Type B pancreatic cell (in vitro differentiated cells): Measurements from ENCODE around the gene EPS8L3. TPM values are rescaled to one million over a fixed set of nuclear protein-coding genes. Genes with fewer than 3 reads are reported as not detected.
"Not testable (repeated sequence)": the region's sequence is repeated elsewhere in the genome, so short reads cannot be mapped to it uniquely, and the experiment has no call there.

Experiments
- DNase-seq: peaks from one replicate; pipeline ENCODE4 v3.0.0; 2021; ENCODE audit warnings: mixed read lengths; ENCODE audit not compliant: unreplicated experiment; ENCODE audit errors: extremely low spot score
- H3K27ac Mint-ChIP-seq: 2 replicates; pipeline ENCODE4 v1.8.0; 2021; ENCODE audit warnings: mild to moderate bottlenecking, mixed read lengths
- H3K27me3 Mint-ChIP-seq: 2 replicates; pipeline ENCODE4 v1.8.0; 2021; ENCODE audit warnings: mixed read lengths
- H3K36me3 Mint-ChIP-seq: 2 replicates; pipeline ENCODE4 v1.8.0; 2021; ENCODE audit warnings: mixed read lengths
- H3K4me1 Mint-ChIP-seq: one replicate; pipeline ENCODE4 v1.8.0; 2021; ENCODE audit warnings: mixed read lengths; ENCODE audit not compliant: unreplicated experiment
- H3K4me3 Mint-ChIP-seq: 2 replicates; pipeline ENCODE4 v1.8.0; 2021; ENCODE audit warnings: mild to moderate bottlenecking, mixed read lengths
- H3K9me3 Mint-ChIP-seq: 2 replicates; pipeline ENCODE4 v1.8.0; 2021; ENCODE audit warnings: mixed read lengths
- total RNA-seq: library from RNA; stranded (reverse); gene quantifications from 2 replicates; pipeline ENCODE4 v1.2.1, GENCODE V29; 2021; ENCODE audit warnings: low replicate concordance
- TF ChIP-seq, protein P1 (sequence below): fragments of 200-600 bp; sonication (generic); conservative IDR thresholded peaks from 2 replicates; pipeline ENCODE4 v1.5.0; 2021; ENCODE audit warnings: antibody characterized with exemption, mild to moderate bottlenecking

The EPS8L3 gene
- total RNA-seq, 1 donor from 2014 or later, result 9.9 TPM

- no peaks in the 10 kb centered on the region for H3K27me3 Mint-ChIP-seq
These were observed 50.1 kb downstream of the EPS8L3 start for GRCh38 chr1:109713636-109714035.

GRCh38 chr1:109712321-109712864, 51.3 kb downstream of the EPS8L3 start:
- Mint-ChIP-seq H3K27me3 (no peaks in the 10 kb centered on the region), H3K36me3 (peaks cover 4% of the 10 kb centered on the region), H3K27ac (no peak overlapping the region), H3K4me1 (peaks cover 1% of the 10 kb centered on the region), H3K9me3 (peaks cover 16% of the 10 kb centered on the region), H3K4me3 (no peak overlapping the region)
- TF ChIP-seq, protein P1, sequence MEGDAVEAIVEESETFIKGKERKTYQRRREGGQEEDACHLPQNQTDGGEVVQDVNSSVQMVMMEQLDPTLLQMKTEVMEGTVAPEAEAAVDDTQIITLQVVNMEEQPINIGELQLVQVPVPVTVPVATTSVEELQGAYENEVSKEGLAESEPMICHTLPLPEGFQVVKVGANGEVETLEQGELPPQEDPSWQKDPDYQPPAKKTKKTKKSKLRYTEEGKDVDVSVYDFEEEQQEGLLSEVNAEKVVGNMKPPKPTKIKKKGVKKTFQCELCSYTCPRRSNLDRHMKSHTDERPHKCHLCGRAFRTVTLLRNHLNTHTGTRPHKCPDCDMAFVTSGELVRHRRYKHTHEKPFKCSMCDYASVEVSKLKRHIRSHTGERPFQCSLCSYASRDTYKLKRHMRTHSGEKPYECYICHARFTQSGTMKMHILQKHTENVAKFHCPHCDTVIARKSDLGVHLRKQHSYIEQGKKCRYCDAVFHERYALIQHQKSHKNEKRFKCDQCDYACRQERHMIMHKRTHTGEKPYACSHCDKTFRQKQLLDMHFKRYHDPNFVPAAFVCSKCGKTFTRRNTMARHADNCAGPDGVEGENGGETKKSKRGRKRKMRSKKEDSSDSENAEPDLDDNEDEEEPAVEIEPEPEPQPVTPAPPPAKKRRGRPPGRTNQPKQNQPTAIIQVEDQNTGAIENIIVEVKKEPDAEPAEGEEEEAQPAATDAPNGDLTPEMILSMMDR, result no peak
- no peak for DNase-seq

More at GRCh38 chr1:109713636-109714035, 50.1 kb downstream of the EPS8L3 start:
- Mint-ChIP-seq H3K27ac (no peak overlapping the region), H3K4me1 (peaks cover 4% of the 10 kb centered on the region), H3K4me3 (no peak overlapping the region), H3K36me3 (no peaks in the 10 kb centered on the region), H3K9me3 (peaks cover 7% of the 10 kb centered on the region)
- DNase-seq, result no peak
- TF ChIP-seq, protein P1, result no peak

GRCh38 chr1:109711593-109712320, 52.0 kb downstream of the EPS8L3 start, which contains the start of gene GSTM5:
GSTM5 (plus strand) TSS chr1:109712251; CDS start chr1:109712313, 62 bp downstream.
- H3K27me3 Mint-ChIP-seq, H3K4me3 Mint-ChIP-seq, H3K4me1 Mint-ChIP-seq, H3K27ac Mint-ChIP-seq, DNase-seq, H3K36me3 Mint-ChIP-seq: not testable (repeated sequence)
- peaks cover 19% of the 10 kb centered on the region for H3K9me3 Mint-ChIP-seq

GRCh38 chr1:109709822-109710221, 53.9 kb downstream of the EPS8L3 start:
- H3K4me3 Mint-ChIP-seq, H3K27me3 Mint-ChIP-seq, H3K4me1 Mint-ChIP-seq, DNase-seq, H3K27ac Mint-ChIP-seq, H3K36me3 Mint-ChIP-seq: not testable (repeated sequence)
- H3K9me3 Mint-ChIP-seq, result peaks cover 19% of the 10 kb centered on the region

DNA sequence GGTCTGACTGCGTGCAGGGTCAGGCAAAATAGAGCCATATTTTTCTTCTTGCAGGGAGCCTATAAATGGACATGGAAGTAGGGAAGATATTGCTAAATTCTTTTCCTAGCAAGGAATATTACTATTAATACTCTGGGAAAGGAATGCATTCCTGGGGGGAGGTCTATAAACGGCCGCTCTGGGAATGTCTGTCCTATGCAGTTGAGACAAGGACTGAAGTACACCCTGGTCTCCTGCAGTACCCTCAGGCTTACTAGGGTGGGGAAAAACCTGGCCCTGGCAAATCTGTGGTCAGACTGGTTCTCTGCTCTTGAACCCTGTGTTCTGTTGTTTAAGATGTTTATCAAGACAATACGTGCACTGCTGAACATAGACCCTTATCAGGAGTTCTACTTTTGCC, 54.8 kb downstream of the EPS8L3 start:
- Mint-ChIP-seq H3K36me3 (peaks cover 13% of the 10 kb centered on the region), H3K9me3 (peaks cover 27% of the 10 kb centered on the region)
- not testable (repeated sequence) for DNase-seq, H3K4me3 Mint-ChIP-seq, H3K4me1 Mint-ChIP-seq, H3K27ac Mint-ChIP-seq, H3K27me3 Mint-ChIP-seq

- Mint-ChIP-seq H3K27me3 (peaks cover 3% of the 10 kb centered on the region), H3K9me3 (peaks cover 33% of the 10 kb centered on the region), H3K4me3 (no peak overlapping the region), H3K36me3 (peaks cover 13% of the 10 kb centered on the region), H3K4me1 (no peaks in the 10 kb centered on the region), H3K27ac (no peak overlapping the region)
- no peak for DNase-seq
- TF ChIP-seq, protein P1, result no peak
These were observed 58.3 kb downstream of the EPS8L3 start for GRCh38 chr1:109705411-109705810.

DNA sequence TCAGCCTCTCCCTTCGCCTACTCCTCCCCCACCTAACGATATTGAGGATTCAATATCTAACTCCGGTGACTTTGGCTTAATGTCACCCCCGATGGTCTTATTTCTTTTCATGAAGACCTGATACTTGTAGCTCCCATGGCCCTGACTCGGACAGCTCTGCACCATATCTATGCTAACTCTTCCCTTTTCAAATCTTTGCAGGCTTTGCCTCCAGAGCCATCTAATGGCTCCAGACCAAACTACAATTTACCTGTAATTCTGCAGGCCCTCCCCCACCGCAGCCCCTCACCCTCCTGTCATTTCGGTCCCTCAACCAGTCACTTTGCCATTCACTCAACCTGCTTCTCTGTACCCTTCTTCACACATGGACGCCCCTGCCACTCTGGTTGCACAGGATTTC, 59.5 kb downstream of the EPS8L3 start:
- Mint-ChIP-seq H3K4me1 (no peaks in the 10 kb centered on the region), H3K27me3 (peaks cover 3% of the 10 kb centered on the region), H3K27ac (no peak overlapping the region), H3K9me3 (peaks cover 29% of the 10 kb centered on the region), H3K36me3 (peaks cover 13% of the 10 kb centered on the region), H3K4me3 (no peak overlapping the region)
- TF ChIP-seq, protein P1, result no peak
- DNase-seq, result no peak

GRCh38 chr1:109702940-109703339, 60.8 kb downstream of the EPS8L3 start:
- not testable (repeated sequence) for H3K27me3 Mint-ChIP-seq, H3K4me3 Mint-ChIP-seq, H3K27ac Mint-ChIP-seq, H3K36me3 Mint-ChIP-seq, H3K4me1 Mint-ChIP-seq, DNase-seq
- H3K9me3 Mint-ChIP-seq, result peaks cover 20% of the 10 kb centered on the region
